ENCODE results near the gene CERS2.

- no peak for TF ChIP-seq POLR2AphosphoS5 (IDR thresholded peaks at IDR 0.05; ENCODE audit: low read depth, low read length)
- TF ChIP-seq FOXM1 (IDR thresholded peaks at IDR 0.05; ENCODE audit: low read depth), result no peak
- TF ChIP-seq CTCF (IDR thresholded peaks at IDR 0.05), result no peak
- peak; percentile 59; the same call in 1 of the 2 replicates for TF ChIP-seq MXI1 (IDR thresholded peaks at IDR 0.05; ENCODE audit: low read depth, low read length)
- no peak; the same call in 1 of the 2 replicates for TF ChIP-seq YY1 (IDR thresholded peaks at IDR 0.05; ENCODE audit: low read depth)
- TF ChIP-seq MAX (IDR thresholded peaks at IDR 0.05; ENCODE audit: low read depth), result peak; percentile 69; the same call in 1 of the 2 replicates
- TF ChIP-seq RAD21 (IDR thresholded peaks at IDR 0.05; ENCODE audit: low read length), result no peak
- TF ChIP-seq SMC3 (IDR thresholded peaks at IDR 0.05; ENCODE audit: low read depth, low read length), result no peak
- TF ChIP-seq FOSL2 (IDR thresholded peaks at IDR 0.05; ENCODE audit: borderline replicate concordance, low read depth), result no peak
- no peak for TF ChIP-seq USF2 (IDR thresholded peaks at IDR 0.05; ENCODE audit: borderline replicate concordance, low read depth, low read length)
- TF ChIP-seq ELF1 (IDR thresholded peaks at IDR 0.05), result no peak
- no peak for TF ChIP-seq EP300 (IDR thresholded peaks at IDR 0.05; ENCODE audit: borderline replicate concordance in 1 of 2, low read depth in 1 of 2, low read length in 1 of 2)
- TF ChIP-seq JUND (IDR thresholded peaks at IDR 0.05), result no peak
Observed at GRCh38 chr1:150973836-150974579, 627 bp downstream of the CERS2 start.
